Measurements from ENCODE around the gene PRPSAP1.
A peak's percentile ranks its signal among the peaks of the same experiment; 100 is the strongest.

The PRPSAP1 gene

GRCh38 chr17:76265624-76266243, 88.0 kb downstream of the PRPSAP1 start:
- DNase-seq (ENCODE audit: low read depth), result peak; percentile 61

GRCh38 chr17:76264755-76265623, 88.7 kb downstream of the PRPSAP1 start, which contains the start of gene UBALD2:
Gene UBALD2 (plus strand): TSS chr17:76265348. CDS start chr17:76265506, 158 bp downstream.
- peak; percentile 100 for DNase-seq (ENCODE audit: low read depth)

- no peak for DNase-seq (ENCODE audit: low read depth)
Observed at GRCh38 chr17:76264425-76264754, 89.3 kb downstream of the PRPSAP1 start.

- no peak for DNase-seq (ENCODE audit: low read depth)
Observed at GRCh38 chr17:76263896-76264295, 89.8 kb downstream of the PRPSAP1 start.

GRCh38 chr17:76262732-76263344, 90.9 kb downstream of the PRPSAP1 start:
- DNase-seq (ENCODE audit: low read depth), result no peak

GRCh38 chr17:76261421-76262215, 92.1 kb downstream of the PRPSAP1 start:
- peak; percentile 52 for DNase-seq (ENCODE audit: low read depth)

- no peak for DNase-seq (ENCODE audit: low read depth)
Observed at GRCh38 chr17:76260669-76261068, 93.0 kb downstream of the PRPSAP1 start.

- no peak for DNase-seq (ENCODE audit: low read depth)
Observed at GRCh38 chr17:76260220-76260619, 93.5 kb downstream of the PRPSAP1 start.

Measured in EH (cell line).